Measurements from ENCODE around the gene E4F1.

E4F1 gene

GRCh38 chr16:2207872-2208271 is 15.5 kb upstream of the E4F1 start:
- Histone ChIP-seq H3K4me3 (ENCODE audit: low read depth, low read length) (no peak overlapping the region), H3K36me3 (ENCODE audit: control insufficient read depth, insufficient read depth, low read length) (no peaks in the 10 kb centered on the region), H3K27me3 (ENCODE audit: control insufficient read depth, insufficient read depth, low read length) (no peaks in the 10 kb centered on the region), H3K4me1 (peaks cover 17% of the 10 kb centered on the region), H2AFZ (no peak overlapping the region), H3K79me2 (no peaks in the 10 kb centered on the region), H3K27ac (no peak overlapping the region), H3K4me2 (ENCODE audit: low read length) (no peak overlapping the region), H3K9me3 (ENCODE audit: control insufficient read depth, low read length) (no peaks in the 10 kb centered on the region), H3K9ac (no peak overlapping the region)
- TF ChIP-seq, protein P1, sequence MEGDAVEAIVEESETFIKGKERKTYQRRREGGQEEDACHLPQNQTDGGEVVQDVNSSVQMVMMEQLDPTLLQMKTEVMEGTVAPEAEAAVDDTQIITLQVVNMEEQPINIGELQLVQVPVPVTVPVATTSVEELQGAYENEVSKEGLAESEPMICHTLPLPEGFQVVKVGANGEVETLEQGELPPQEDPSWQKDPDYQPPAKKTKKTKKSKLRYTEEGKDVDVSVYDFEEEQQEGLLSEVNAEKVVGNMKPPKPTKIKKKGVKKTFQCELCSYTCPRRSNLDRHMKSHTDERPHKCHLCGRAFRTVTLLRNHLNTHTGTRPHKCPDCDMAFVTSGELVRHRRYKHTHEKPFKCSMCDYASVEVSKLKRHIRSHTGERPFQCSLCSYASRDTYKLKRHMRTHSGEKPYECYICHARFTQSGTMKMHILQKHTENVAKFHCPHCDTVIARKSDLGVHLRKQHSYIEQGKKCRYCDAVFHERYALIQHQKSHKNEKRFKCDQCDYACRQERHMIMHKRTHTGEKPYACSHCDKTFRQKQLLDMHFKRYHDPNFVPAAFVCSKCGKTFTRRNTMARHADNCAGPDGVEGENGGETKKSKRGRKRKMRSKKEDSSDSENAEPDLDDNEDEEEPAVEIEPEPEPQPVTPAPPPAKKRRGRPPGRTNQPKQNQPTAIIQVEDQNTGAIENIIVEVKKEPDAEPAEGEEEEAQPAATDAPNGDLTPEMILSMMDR (IDR thresholded peaks at IDR 0.05) = no peak

DNA sequence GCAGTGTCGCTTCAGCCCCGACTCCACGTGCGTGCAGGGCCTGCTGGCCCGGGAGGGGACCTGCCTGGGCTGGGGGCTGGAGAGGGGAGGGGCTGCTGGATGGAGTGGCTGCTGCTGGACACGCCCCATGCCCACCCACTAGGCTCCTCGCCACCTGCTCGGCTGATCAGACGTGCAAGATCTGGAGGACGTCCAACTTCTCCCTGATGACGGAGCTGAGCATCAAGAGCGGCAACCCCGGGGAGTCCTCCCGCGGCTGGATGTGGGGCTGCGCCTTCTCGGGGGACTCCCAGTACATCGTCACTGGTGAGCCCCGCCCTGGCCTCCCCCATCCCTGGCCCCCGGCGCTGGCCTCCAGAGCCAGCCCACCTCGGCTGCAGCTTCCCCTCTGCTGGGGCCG is 15.1 kb upstream of the E4F1 start:
- TF ChIP-seq, protein P1 (IDR thresholded peaks at IDR 0.05) = no peak
- no peak overlapping the region for H3K9ac ChIP-seq
- H3K9me3 ChIP-seq (ENCODE audit: control insufficient read depth, low read length) = no peaks in the 10 kb centered on the region
- no peaks in the 10 kb centered on the region for H3K36me3 ChIP-seq (ENCODE audit: control insufficient read depth, insufficient read depth, low read length)
- no peak overlapping the region for H3K27ac ChIP-seq
- H3K27me3 ChIP-seq (ENCODE audit: control insufficient read depth, insufficient read depth, low read length) = no peaks in the 10 kb centered on the region
- peaks cover 21% of the 10 kb centered on the region for H3K4me1 ChIP-seq
- no peak overlapping the region for H2AFZ ChIP-seq
- H3K4me2 ChIP-seq (ENCODE audit: low read length) = no peak overlapping the region
- no peaks in the 10 kb centered on the region for H3K79me2 ChIP-seq
- H3K4me3 ChIP-seq (ENCODE audit: low read depth, low read length) = no peak overlapping the region

DNA sequence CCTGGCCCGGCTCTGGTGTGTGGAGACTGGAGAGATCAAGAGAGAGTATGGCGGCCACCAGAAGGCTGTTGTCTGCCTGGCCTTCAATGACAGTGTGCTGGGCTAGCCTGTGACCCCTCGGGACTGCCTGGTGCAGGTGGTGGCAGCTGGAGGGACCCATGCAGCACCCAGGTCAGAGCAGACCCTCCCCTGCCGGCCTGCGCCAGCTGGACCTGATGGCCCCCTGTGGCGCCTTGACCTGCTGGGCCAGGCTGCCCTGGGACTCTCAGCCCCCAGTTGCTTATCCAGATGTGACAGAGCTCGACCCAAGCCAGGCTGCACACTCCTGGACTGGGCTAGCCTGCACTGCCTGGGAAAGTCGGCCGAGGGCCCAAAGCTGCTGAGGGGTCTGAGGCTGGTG is 14.6 kb upstream of the E4F1 start:
- H3K4me2 ChIP-seq (ENCODE audit: low read length) = no peak overlapping the region
- no peaks in the 10 kb centered on the region for H3K79me2 ChIP-seq
- H3K9me3 ChIP-seq (ENCODE audit: control insufficient read depth, low read length) = no peaks in the 10 kb centered on the region
- H3K4me3 ChIP-seq (ENCODE audit: low read depth, low read length) = no peak overlapping the region
- no peak overlapping the region for H3K27ac ChIP-seq
- H3K9ac ChIP-seq = no peak overlapping the region
- no peaks in the 10 kb centered on the region for H3K27me3 ChIP-seq (ENCODE audit: control insufficient read depth, insufficient read depth, low read length)
- no peak overlapping the region for H2AFZ ChIP-seq
- H3K36me3 ChIP-seq (ENCODE audit: control insufficient read depth, insufficient read depth, low read length) = no peaks in the 10 kb centered on the region
- peaks cover 25% of the 10 kb centered on the region for H3K4me1 ChIP-seq
- TF ChIP-seq, protein P1 (IDR thresholded peaks at IDR 0.05) = no peak

GRCh38 chr16:2209258-2210008 is 14.0 kb upstream of the E4F1 start:
- no peaks in the 10 kb centered on the region for H3K9me3 ChIP-seq (ENCODE audit: control insufficient read depth, low read length)

More at GRCh38 chr16:2209258-2210008, 14.0 kb upstream of the E4F1 start:
- Histone ChIP-seq H3K27me3 (ENCODE audit: control insufficient read depth, insufficient read depth, low read length) (no peaks in the 10 kb centered on the region), H3K9ac (no peak overlapping the region), H3K4me1 (peaks cover 25% of the 10 kb centered on the region), H3K79me2 (no peaks in the 10 kb centered on the region), H3K36me3 (ENCODE audit: control insufficient read depth, insufficient read depth, low read length) (no peaks in the 10 kb centered on the region), H3K4me3 (ENCODE audit: low read depth, low read length) (no peak overlapping the region), H2AFZ (no peak overlapping the region), H3K4me2 (ENCODE audit: low read length) (no peak overlapping the region), H3K27ac (no peak overlapping the region)
- TF ChIP-seq, protein P1 (IDR thresholded peaks at IDR 0.05) = no peak

Data from parathyroid adenoma (tissue), 2 donors.